UCSD-AML1 (cell line): ENCODE results near the gene NR0B2.
"Not testable (repeated sequence)": the region's sequence is repeated elsewhere in the genome, so short reads cannot be mapped to it uniquely, and the experiment has no call there.

Experiments used
- DNase-seq: peaks from one replicate; lab custom pipeline; 2025; ENCODE audit not compliant: unreplicated experiment; lab: John Stamatoyannopoulos, UW

The NR0B2 gene, protein sequence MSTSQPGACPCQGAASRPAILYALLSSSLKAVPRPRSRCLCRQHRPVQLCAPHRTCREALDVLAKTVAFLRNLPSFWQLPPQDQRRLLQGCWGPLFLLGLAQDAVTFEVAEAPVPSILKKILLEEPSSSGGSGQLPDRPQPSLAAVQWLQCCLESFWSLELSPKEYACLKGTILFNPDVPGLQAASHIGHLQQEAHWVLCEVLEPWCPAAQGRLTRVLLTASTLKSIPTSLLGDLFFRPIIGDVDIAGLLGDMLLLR

DNA sequence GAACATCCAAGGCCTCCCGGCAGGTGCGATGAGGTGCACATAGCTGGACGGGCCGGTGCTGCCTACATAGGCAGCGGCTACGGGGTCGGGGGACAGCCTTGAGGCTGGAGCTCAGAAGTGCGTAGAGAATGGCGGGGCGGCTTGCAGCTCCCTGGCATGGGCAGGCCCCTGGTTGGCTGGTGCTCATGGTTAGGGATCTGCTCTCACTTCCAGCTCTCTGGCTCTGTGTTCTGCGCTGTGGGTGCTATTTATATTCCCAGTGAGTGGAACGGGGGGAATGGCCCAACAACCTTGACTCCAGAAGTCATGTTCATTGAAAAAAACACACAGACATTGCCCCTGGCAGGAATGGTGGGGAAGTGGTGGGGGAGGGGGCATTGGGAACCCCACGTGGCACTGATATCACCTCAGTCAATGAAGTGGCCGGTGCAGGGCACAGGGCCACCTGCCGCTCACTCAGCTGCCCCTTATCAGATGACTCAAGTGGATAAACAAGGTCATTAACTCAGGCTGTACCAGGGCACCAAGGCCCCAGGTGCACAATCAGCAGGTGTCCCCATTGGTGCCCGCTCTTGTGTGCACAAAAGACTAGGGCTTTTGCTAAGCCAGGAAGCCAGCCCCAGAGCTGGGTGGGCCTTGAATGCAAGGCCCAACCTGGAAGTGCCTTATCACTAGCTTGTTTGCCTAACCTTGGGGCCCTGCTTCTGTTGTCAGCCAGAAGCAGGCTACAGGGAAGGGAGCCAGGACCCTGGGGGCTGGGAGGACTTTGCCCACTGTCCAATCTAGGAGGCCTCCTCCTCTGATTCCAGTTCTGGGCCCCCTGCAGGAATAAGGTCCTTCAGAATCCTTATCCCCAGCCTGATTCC is at the start of gene NR0B2:
NR0B2 (minus strand) TSS at position 222 of the 866 bp plus-strand sequence; CDS start at position 187, 35 bp downstream.
- no peak for DNase-seq

DNA sequence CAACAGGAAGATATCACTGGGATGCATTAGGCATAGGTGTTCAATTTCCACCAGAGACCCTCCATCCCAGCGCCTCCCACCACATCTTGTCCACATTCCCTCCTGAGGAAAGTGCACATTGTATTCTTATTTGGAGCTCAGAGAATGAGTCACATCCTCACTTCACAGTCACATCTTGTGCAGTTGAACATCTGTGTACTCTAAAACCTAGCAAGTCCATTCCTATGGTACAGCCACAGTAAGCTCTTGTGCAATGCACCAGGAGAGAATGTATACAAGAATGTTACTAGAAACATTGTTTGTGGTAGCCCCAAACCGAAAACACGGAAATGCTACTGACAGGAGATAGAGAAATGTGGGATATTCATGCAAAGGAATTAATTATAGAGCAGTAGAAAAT is 48.1 kb upstream of the NR0B2 start:
- no peak for DNase-seq

DNA sequence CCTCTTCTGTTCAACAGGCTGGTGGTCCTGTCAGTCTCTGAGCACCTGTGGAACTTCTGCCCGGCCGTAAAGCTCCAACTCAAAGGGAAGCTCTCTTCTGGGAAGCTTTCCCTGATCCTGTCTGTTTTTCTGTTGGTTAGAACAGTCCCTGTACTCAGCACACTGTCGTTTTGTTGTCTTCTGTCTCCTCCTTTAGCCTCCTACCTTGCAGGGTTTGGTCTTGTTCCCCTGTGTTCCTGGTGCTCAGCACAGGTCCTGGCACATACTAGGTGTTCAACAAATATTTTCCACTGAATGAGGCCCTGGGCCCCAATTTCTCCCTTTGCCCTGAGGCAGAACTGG is 46.8 kb upstream of the NR0B2 start:
- no peak for DNase-seq

DNA sequence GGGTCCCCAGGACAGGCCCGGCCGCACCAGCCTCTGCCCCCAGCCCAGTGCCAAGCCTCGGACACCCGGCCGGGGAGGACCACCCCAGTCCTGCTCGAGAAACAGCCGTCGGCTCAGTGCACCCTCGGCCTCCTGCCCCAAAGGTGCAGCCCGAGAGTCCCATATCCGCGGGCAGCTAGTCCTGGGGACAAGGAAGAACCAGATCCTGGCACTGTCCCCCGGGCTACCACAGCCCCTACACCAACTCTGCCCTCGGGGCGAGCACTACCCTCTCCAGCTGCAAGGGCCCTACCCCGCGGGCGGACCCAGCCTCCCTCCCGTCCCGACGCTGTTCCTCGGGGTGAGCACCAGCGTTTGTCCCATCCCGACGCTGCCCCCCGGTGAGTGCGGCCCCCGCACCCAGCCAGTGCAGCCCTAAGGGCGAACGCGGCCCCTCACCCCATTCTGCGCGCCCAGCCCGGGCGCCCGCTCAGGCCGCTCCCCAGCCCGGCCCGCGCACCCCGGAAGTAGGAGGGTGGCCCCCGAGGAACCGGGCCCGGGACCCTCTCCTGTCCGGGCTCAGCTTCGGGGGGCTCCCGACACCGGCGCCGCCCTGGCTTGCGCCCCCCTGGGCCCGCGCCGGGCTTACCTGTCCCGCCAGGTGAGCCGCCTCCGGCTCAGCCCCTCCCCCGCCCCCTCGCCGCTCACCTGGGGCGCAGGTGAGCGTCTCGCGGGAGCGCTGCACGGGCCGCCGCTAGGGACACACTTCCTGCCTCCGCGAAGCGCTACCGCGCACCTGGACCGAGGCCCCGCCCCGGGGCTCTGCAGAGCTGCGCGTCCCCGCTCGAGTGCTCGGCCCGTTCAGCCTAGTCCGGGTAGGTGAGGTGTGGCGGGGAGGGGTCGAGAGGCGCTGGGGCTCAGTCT is 46.2 kb upstream of the NR0B2 start, which contains the start of gene KDF1:
KDF1 (minus strand) TSS at position 747 of the 903 bp plus-strand sequence. CDS start 8,088 bp downstream, outside the sequence.
- DNase-seq, result no peak

DNA sequence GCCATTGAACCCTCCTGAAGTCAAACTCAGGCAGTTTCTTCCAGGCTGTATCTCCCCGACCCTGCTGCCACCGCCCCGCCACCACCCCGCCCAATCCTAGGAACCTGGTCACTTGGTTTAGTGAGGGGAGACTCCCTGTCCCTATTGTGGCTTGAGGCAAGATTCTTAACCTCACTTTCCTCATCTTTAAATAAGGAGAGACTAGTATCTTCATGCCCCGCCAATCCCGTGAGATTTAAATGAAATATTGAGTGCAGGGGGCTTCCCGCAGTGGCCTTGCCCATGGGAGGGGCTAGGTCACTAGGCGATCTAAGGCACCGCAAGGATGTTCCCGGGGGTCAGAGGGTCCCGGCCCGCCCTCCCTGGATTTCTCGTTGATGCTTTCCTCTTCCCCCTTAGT is 45.5 kb upstream of the NR0B2 start:
- DNase-seq, result no peak

DNA sequence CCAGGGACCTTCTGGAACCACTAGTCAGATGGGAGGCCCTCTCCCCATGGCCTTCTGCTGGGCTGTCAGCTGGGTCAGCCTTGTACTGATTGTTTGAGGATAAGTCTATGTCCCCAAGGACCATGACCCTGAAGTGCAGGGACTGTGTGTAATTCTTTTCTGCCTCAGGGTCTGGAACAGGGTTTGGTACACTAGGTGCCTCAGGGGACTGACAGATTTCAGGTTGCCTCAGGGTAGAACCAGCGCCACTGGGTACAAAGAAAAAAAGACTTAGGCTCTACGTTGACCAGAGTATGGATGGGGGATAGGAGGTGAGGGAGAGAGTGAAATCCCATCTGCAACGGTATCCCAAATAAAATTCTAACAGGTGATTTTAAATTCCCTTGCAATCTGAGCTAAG is 43.5 kb upstream of the NR0B2 start:
- no peak for DNase-seq

DNA sequence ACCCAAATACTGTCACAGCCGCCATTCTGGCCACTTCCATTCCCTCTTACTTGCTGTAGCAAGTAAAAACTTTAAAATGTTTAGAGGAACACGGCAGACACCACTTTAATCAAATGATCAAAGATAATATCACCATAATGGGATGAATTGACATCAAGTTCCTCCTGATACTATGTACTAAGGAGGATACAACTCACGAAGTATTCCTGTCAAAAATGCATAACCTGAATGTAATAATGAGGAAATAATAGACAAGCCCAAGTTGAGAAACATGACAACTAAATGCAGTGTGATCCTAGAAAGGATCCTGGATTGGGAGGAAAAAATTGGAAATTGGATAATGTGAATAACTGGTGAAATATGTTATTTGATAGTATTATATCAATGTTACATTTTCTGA is 42.5 kb upstream of the NR0B2 start:
- DNase-seq, result no peak

DNA sequence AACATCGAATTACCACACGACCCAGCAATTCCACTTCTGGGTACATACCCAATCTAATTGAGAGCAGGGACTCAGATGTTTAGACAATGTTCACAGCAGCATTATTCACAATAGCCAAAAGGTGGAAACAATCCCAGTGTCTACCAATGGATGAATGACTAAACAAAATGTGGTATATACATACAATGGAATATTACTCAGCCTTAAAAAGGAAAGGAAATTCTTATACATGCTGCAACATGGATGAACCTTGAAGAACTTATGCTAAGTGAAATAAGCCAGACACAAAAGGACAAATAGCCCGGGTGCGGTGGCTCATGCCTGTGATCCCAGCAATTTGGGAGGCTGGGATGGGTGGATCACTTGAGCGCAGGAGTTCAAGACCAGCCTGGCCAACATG is 39.6 kb upstream of the NR0B2 start:
- no peak for DNase-seq

DNA sequence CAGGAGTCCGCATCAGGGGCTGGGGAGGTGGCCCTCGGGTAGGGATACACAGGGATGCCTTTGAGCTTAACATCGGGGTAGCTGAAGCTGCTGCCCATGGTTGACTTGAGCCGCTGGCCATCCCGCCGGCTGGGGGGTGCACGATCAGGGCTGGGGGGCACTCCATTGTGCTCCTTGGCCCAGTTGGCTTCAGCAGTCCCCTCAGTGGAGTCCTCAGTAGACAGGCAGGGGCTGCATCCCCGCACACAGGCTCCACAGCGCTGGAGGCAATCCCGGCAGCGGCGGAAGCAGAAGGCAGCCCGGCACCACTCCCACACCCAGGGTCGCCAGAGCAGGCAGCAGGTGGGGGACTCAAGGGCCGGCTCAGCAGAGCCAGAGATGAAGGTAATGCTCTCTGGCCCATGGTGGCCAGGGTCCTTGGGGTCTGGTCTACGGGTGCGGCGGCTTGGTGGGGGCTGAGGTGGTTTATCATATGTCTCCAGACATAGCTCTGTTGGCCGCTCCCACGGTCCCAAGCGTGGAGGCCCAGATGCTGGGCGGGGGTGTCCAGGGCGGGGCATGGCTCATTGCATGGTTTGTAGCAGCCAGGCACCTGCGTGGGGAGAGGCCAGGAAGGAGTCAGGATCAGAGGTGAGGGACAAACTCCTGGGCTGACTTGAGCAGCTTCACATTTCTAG is 38.2 kb upstream of the NR0B2 start:
- no peak for DNase-seq

DNA sequence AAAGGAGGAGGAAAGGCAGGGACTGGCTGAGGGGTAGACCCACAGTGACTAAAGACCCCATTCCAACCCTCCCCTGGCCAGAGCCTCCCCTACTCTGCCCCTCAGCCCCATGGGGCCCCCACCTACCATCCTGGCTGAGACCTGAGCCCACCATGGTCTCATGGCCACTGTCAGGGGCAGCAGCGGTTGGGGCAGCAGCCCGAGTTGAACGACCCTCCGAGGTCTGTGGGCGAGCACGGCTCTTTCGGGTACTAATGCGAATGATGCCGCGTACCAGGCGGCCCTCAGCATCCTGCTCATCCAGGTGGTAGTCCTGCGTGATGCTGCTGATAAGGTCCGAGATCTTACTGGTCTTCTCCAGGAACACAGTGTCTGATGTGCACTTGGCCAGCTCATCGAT is 37.4 kb upstream of the NR0B2 start:
- no peak for DNase-seq

DNA sequence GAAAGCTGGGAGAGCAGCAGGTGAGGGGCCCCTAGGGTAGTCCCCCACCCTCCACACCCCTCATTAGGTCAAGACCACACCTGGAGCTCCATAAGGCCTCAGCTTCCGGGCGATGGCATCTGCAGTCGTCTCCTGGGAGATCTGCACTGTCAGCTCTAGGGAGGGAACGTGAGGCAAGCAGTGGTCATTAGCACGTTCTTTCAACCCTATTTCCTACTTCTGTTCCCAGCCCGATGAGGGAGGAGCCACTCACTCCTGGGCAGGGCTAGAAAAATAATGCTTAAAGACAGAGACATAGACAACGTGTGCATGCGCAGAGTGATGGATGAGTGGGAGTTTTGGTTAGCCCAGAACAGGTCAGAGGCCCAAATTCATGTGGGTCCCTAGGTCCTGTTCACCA is 36.8 kb upstream of the NR0B2 start:
- no peak for DNase-seq

DNA sequence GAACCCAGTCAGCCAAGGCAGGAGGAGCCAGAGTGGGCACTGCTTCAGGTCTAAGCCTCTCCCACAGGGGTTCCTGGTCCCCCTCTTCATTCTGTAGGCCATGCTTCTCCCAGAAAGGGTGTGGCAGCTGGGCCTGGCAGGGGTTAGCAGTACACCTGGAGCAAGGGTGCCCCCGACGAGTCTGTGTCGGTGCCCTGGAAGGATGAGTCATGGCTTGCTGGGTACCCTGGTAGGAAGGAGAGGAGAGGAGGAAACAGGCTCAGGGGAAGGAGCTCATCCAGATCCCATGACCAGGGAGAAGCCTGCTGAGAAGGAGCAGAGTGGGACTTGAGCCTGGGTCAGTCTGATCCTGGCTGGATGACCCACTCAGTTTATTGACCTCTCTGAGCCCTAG is 36.1 kb upstream of the NR0B2 start:
- DNase-seq, result no peak

DNA sequence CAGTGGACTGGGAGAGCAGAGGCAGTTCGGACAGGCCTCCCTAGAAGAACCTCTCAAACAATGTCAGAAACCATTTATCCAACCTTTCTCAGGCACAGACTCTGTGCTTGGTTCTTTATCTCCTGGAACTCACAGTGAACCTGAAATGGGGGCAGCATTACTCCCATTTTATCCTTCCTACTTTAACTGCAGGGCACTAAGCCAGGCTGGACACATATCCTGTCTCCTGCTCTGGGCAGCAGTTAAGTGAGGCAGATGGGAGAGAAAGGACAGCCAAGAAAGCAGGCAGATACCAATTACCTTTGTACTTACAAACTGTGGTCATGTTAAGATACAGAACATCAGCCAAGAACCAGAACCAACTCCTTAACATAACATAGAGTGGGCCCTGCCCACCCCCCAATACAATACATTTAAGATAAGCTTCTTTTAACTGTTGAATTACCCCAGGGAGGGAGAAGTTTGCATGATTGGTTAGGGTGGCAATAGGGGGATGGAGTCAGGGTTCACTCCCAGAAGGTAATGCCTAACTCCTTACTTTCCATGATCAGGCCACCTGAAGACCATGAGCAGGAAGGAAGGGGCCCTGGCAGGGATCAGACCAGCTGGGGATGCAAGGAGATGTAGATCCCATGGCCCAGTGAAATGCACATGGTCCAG is 35.6 kb upstream of the NR0B2 start:
- DNase-seq, result no peak

DNA sequence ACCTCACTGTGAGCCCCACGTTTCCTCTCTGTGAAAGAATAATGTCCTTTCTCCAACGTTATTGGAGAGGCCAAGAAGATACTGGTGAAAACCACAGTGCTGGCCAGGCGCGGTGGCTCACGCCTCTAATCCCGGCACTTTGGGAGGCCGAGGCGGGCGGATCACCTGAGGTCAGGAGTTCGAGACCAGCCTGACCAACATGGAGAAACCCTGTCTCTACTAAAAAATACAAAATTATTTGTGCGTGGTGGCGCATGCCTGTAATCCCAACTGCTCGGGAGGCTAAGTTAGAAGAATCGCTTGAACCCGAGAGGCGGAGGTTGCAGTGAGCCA is 34.9 kb upstream of the NR0B2 start:
- DNase-seq, result not testable (repeated sequence)

DNA sequence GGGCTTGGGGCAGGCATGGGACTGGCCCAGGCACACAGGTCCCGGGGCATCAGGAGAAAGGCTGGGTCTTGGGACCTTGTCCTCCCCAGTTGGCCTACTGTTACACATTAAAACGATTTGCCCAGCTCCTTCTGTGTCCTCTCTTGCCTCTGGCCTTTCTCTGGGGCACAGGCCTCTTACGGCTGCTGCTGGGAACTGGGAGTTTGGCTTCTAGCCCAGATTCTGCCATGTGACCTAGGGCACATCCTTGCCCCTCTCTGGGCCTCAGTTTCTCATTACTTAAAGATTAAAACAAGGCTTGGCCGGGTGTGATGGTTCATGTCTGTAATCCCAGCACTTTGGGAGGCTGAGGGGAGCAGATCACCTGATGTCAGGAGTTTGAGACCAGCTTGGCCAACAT is 32.5 kb upstream of the NR0B2 start:
- no peak for DNase-seq

DNA sequence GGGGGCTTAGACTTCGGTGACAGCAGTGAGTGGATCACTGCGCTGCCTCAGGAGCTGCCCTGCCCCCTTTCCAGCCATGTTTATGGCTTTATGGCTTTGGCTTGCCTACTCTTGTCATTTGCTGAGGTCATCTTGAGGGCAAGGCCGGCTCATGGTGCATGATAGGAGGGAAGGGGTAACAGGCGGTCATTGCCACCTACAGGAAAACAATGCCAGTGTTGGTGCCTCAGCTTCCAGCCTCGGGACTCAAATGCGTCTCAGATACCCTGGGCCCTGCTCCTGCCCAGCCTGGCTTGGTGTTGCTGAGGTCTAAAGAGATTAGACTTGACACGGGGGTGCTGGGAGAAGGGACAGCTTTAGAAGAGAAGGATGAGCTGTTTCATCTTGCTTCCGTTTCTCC is 32.0 kb upstream of the NR0B2 start:
- no peak for DNase-seq

DNA sequence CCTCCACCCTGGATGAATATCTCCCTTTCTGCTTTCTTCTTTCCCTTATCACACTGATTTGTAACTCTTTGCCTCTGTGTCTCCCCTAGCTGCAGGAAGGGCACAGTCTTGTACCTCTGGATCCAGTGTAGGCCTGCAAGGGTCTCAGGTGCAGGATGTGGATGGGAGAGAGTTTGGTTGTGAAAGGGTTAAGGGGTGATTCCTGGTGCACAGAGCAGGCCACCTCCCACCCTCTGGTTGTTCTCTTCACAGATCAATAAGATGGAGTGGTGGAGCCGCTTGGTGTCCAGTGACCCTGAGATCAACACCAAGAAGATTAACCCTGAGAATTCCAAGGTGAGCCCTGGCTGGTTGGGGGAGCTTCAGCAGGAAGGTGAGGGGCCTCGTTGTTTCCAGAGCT is 31.4 kb upstream of the NR0B2 start:
- no peak for DNase-seq

DNA sequence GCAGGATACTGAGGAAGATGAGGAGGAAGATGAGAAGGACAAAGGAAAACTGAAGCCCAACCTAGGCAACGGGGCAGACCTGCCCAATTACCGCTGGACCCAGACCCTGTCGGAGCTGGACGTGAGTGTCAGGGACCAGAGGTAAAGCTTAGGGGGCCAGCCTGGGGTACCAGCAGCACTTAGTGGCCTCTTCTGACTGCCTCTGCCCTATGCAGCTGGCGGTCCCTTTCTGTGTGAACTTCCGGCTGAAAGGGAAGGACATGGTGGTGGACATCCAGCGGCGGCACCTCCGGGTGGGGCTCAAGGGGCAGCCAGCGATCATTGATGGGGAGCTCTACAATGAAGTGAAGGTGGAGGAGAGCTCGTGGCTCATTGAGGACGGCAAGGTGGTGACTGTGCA is 28.9 kb upstream of the NR0B2 start:
- no peak for DNase-seq

DNA sequence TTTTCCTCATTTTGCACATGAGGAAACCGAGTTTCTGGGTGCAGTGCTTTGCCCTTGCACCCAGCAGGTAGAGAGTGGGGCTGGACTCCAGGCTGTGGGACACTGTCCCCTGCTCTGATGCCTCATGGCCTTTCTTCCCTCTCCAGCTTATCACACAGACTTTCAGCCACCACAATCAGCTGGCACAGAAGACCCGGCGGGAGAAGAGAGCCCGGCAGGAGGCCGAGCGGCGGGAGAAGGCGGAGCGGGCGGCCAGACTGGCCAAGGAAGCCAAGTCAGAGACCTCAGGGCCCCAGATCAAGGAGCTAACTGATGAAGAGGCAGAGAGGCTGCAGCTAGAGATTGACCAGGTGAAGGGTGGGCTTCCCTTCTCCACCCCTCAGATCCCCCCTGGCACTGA is 27.5 kb upstream of the NR0B2 start:
- no peak for DNase-seq

DNA sequence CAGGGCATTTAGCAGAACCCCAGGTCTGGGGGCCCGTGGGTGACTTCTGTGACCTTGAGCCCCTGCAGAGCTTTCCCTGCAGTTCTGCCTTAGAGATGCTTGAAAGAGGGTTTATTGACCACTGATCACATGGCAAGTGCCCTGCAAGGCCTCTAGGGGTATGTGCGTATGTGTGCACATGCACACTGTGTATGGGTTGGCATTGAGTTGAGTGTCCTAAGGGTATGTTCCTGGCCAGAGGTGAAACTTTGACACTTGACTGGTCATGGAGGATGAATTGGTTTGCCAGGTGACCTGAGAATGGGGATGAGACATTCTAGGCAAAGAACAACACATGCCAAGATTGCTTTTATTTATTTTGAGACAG is 24.9 kb upstream of the NR0B2 start:
- no peak for DNase-seq
